Measurements from ENCODE around the gene FAF2. TPM values are rescaled to one million over a fixed set of nuclear protein-coding genes. Genes with fewer than 3 reads are reported as not detected.

The FAF2 gene
- total and polyA plus RNA-seq, 3 donors from 2014 or later: 53.9 to 57.6 (median 55.0) TPM

- 71 to 76% methylated on average over 11 of the region's 11 CpGs for WGBS, 2 donors
- Histone ChIP-seq H3K27ac (no peak overlapping the region), H3K36me3 (ENCODE audit: low read depth, missing control alignments) (no peaks in the 10 kb centered on the region), H3K4me3 (no peak overlapping the region), H3K27me3 (no peaks in the 10 kb centered on the region), H3K9me3 (no peaks in the 10 kb centered on the region), H3K4me1 (peaks cover under 1% of the 10 kb centered on the region)
- intact Hi-C loops (cut with DNase I; ENCODE audit: low total_unique reads): no loop called here
- no peak for DNase-seq
- TF ChIP-seq POLR2A (IDR thresholded peaks at IDR 0.05) (no peak), CTCF (IDR thresholded peaks at IDR 0.05) (no peak)
These were observed 66.2 kb downstream of the FAF2 start for GRCh38 chr5:176514244-176514950.

- 80 to 85% methylated on average over 4 of the region's 4 CpGs for WGBS, 2 donors
- no peak overlapping the region for H3K27ac ChIP-seq
- TF ChIP-seq CTCF (IDR thresholded peaks at IDR 0.05) (no peak), POLR2A (IDR thresholded peaks at IDR 0.05) (no peak)
- no peak overlapping the region for H3K4me3 ChIP-seq
- no peaks in the 10 kb centered on the region for H3K9me3 ChIP-seq
- no peaks in the 10 kb centered on the region for H3K36me3 ChIP-seq (ENCODE audit: low read depth, missing control alignments)
- H3K4me1 ChIP-seq: no peaks in the 10 kb centered on the region
- intact Hi-C loops (cut with DNase I; ENCODE audit: low total_unique reads): no loop called here
- no peaks in the 10 kb centered on the region for H3K27me3 ChIP-seq
- DNase-seq: no peak
These were observed 67.2 kb downstream of the FAF2 start for GRCh38 chr5:176515396-176515795.

GRCh38 chr5:176517053-176517661, 69.0 kb downstream of the FAF2 start:
- no peak overlapping the region for H3K4me3 ChIP-seq

GRCh38 chr5:176519810-176520720, 71.9 kb downstream of the FAF2 start:
- TF ChIP-seq CTCF (IDR thresholded peaks at IDR 0.05): no peak
- no peak for TF ChIP-seq POLR2A (IDR thresholded peaks at IDR 0.05)
- H3K27ac ChIP-seq: no peak overlapping the region
- intact Hi-C loops (cut with DNase I; ENCODE audit: low total_unique reads): no loop called here
- no peaks in the 10 kb centered on the region for H3K36me3 ChIP-seq (ENCODE audit: low read depth, missing control alignments)
- WGBS, 2 donors: 71 to 78% methylated on average over 16 of the region's 16 CpGs
- H3K27me3 ChIP-seq: no peaks in the 10 kb centered on the region
- no peaks in the 10 kb centered on the region for H3K9me3 ChIP-seq
- no peak overlapping the region for H3K4me3 ChIP-seq
- no peak for DNase-seq
- no peaks in the 10 kb centered on the region for H3K4me1 ChIP-seq

More at GRCh38 chr5:176517053-176517661, 69.0 kb downstream of the FAF2 start:
- 71 to 72% methylated on average over 7 of the region's 7 CpGs for WGBS, 2 donors
- H3K27ac ChIP-seq: no peak overlapping the region
- DNase-seq: no peak
- H3K36me3 ChIP-seq (ENCODE audit: low read depth, missing control alignments): no peaks in the 10 kb centered on the region
- no peaks in the 10 kb centered on the region for H3K27me3 ChIP-seq
- H3K9me3 ChIP-seq: no peaks in the 10 kb centered on the region
- no peaks in the 10 kb centered on the region for H3K4me1 ChIP-seq
- no peak for TF ChIP-seq CTCF (IDR thresholded peaks at IDR 0.05)
- no peak for TF ChIP-seq POLR2A (IDR thresholded peaks at IDR 0.05)
- intact Hi-C loops (cut with DNase I; ENCODE audit: low total_unique reads): no loop called here
